CD4-positive, alpha-beta T cell treated with Interleukin-21 for 1 hour (primary cell): ENCODE measurements around the gene F8A3.
"Not testable (repeated sequence)": the region's sequence is repeated elsewhere in the genome, so short reads cannot be mapped to it uniquely, and the experiment has no call there.

Experiments used
- DNase-seq: peaks from one replicate; pipeline ENCODE4 v3.0.0-alpha.2; 2020

F8A3 gene

DNA sequence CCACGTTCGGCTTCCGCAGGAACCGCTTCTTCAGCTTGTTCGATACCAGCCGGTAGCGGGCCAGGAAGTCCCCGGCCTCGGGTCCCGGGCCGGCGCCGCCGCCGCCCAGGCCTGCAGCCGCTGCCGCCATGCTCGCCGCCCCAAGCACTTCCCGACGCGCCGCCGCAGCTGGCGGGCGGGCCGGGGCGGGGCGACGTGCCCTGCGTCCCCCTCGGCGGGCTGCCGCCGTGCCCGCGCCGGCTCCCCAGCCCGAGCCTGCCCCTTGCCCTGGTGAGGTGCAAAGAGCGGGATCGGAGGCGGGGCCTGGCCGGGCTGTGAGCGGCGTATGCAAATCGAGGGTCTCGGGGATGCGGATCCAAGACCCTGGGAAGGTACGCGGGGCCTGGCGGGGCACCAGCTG lies at the start of gene F8A3:
Gene F8A3 (minus strand): TSS at position 150 of the 400 bp plus-strand sequence. CDS start 20 bp downstream, at position 130.
- DNase-seq = not testable (repeated sequence)

DNA sequence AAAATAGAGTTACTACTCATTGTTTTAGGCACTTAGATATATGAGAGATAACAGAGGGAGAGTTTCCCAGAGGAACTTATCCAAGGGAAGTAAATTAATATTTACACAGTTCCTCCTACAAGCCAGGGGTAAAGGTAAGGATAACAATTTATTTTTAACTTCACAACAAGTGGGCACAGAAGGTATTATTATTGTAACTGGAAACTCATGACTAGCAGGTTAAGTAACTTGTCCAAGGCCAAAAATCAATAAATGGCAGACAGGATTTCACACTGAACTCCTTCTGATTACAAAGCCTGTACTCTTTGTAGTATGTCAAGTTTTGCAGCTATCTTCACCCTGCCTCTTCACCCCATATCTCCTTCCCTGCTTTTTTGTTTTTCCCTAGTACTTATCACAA lies 46.9 kb upstream of the F8A3 start:
- no peak for DNase-seq

DNA sequence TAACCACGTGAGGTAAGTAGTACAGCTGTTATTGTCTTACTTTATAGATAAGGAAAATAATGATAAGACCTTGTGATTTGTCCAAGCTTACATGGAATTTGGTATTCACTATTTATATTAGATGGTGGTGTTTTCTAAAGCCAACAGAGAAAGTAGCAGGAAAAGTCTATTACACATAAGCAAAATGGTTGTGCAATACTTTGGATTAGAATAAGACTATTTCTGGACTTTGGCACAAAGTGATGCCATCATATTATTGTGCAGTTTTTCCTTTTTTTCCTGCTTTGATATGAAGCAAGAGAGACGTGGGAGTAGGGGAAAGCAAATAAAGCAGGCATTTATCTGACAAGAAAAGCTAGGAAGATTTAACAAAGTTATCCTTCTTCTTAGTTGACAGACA lies 36.7 kb upstream of the F8A3 start:
- not testable (repeated sequence) for DNase-seq

DNA sequence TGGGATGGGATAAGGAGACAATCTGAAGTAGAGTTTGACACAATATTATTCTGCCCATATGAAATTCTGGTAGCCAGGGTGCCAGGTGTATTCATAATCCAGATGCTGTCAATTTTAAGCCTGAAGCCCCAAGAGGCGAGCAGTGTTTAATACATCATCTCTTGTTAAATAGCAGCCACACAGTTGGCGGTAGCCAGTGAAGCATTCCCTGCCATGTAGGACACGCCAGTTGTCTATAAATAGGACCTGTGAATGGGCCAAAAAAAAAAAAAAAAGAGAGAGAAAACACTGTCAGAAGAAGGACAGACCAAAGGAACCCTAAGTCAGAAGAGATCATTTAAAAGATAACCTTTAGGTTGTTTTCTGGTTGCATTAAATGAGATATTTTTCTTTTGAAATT lies 33.0 kb upstream of the F8A3 start:
- not testable (repeated sequence) for DNase-seq

DNA sequence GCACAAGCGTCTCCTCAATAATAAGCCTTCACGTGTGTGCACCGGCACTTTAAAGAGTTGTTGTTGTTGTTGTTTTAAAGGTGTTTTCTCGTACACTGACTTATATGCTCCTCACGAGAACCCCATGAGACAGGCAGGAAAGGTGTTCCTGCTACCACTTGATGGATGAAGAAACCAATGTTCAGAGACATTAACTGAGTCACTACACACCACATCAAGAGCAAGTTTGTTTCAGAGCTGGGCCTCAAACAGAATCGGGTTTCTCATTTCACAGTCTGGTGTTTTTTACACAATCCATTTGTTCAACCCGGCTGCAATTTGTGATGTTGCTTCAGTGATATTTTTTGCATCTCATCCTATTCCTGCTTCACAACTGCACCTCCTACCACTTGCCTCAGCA lies 18.7 kb upstream of the F8A3 start:
- DNase-seq = not testable (repeated sequence)

DNA sequence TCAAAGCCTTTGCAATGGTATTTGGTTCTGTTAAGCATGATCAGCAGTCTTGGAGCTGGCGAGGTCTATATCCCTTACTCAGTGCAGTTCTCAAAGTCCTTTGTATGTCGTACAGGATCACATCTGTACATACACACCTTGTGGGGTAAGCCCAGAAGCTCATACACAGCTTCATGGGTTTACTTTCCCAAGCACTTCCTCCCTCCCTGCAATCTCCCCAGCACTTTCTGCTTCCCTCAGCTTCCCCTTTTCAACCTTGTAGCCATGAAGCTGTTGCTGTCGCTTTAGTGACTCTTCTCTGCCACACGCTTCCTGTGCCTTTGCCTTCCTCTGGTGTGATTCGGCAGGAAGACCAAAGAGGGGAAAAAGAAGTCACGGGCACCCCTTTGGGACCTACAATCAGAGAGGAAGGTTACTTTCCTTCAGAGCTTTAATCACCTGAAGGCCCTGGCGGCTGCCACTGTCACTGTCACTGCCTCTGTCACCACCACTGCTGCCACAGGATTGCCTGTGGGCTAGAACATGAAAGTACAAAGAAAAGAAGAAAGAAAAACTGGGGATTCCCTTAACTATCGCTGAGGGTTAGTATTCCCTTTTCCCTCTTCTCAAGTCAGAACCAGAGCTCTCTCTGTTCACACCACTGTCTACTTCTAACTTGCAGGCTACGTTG lies 8.0 kb upstream of the F8A3 start:
- DNase-seq = not testable (repeated sequence)

DNA sequence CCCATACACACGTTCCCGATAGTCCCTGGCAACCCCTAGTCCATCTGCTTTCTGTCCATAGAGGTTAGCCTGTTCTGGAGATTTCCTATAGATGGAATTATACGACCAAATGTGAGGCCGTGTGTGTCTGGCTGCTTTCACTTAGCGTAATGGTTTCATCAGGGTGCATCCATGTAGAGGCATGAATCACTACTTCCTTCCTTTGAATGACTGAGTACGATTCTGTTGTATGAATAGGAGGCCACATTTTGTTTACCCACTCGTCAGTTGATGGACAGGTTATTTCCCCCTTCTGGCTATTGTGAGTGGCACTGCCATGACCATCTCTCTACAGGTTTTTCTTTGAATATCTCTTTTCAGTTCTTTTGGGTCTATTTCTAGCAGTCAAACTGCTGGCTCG lies 2.1 kb upstream of the F8A3 start:
- DNase-seq = not testable (repeated sequence)

DNA sequence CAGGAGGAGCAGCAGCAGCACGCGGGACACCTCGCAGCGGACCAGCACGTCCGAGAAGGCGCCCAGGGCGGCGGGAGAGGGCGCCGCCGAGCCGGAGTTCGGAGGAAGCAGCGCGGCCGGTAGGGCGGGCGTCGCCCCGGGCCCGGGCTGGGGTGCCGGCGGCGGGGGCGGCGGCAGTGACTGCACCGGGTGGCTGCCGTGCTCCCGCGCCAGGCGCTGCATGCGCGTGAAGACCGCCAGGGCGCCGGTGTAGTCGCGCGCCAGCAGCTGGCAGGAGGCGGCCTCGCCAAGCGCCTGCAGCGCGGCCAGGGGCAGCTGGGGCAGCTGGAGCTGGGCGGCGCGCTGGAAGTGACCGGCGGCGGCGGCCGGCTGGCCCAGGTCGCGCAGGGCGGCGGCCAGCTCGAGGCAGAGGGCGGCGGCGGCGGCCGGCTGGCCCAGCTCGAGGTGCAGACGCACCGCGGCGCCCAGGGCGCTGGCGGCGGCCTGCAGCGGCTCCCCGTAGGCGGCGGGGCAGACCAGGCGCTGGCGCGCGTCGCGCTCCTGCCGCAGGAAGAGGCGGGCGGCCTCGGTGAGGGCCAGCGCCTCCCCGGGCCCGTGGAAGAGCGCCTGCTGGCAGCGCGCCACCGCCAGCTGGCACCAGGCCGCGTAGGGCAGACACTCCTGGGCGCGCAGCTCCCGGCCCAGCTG lies 516 bp downstream of the F8A3 start:
- DNase-seq = not testable (repeated sequence)

DNA sequence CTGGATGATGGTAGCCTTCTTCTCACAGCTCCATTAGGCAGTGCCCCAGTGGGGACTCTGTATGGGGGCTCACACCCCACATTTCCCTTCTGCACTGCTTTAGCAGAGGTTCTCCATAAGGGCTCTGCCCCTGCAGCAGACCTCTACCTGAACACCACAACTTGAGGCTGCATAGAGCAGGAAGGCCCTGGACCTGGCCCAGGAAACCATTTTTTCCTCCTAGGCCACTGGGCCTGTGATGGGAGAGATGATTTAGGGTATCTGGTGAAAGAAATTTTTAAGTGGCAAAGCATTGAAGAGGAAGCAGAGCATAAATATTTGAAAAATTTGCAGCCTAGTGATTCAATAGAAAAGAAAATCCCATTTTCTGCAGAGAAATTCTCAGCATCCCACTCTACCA lies 17.3 kb downstream of the F8A3 start:
- no peak for DNase-seq

DNA sequence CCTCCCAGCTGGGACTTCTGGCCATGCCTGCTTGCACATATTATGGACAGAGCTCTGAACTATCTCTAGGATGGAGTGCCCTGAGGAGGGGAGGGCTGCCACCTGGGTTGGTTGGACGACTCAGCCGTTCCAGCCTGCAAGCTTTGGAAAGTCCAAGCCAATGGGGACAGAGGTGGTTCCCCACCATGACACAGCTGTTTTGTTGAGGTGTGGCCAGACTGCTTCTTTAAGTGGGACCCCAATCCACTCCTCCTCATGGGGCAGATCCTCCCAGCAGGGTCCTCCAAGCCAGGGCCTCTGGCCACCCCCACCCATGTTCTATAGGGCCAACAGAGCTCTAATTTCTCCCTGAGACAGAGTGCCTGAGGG lies 22.7 kb downstream of the F8A3 start:
- no peak for DNase-seq

DNA sequence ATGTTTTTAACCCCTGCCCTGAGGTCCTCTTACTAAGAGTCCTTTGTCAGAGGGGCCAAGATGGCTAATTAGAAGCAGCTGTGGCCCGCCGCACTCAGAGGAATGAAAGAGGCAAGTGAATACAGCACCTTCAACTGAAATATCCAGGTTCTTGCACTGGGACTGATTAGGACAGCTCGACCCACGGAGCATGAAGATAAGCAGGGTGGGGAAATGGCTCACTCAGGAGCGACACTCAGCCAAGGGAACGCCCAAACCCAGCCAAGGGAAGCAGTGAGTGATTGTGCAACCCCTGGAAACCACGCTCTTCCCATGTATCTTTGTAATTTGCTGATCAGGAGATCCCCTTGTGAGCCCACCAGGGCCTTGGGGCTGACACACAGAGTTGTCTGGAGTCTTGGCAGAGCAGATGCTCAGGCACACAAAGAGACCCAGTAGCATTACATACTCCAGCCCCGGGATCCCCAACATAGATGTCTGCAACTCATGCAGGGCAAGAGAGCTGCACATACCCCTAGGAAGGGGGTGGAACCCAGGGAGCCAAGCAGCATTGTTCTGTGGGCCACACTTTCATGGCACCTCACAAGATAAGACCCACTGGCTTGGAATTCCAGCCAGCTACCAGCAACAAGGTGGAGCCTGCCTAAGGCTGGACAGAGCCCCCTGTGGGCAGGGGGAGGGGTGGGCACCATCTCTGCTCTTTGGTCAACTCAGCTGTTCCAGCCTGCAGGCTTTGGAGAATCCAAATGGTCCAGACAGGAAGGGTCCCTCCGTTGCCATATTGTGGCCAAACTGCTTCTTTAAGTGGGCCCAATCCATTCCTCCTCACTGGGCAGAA lies 23.3 kb downstream of the F8A3 start:
- no peak for DNase-seq

DNA sequence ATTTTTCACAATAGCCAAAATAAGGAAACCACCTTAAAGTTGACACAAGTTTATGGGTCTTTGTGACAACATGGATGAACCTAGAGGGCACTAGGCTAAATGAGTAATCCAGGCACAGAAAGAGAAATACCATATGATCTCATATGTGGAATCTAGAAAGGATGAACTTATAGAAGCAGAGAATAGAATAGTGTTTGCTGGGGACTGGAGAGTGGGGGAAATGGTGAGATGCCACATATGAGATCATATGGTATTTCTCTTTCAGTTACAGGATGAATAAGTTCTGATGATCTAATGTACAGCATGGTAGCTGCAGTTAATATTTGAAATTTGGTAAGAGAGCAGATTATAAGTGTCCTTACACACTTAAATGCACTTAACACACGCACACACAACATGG lies 40.7 kb downstream of the F8A3 start:
- no peak for DNase-seq
